Adrenal gland (tissue), 12 donors: ENCODE data around the gene MNX1. TPM values are rescaled to one million over a fixed set of nuclear protein-coding genes. Genes with fewer than 3 reads are reported as not detected.

Source experiments
- DNase-seq, 7 donors: peaks; one replicate each; pipeline ENCODE4 v3.0.0-alpha.2; 2019 to 2020
- H3K27ac ChIP-seq, 5 donors: fragments of 200-600 bp; sonication (generic) in 4 of 5; 1 replicate in 3 of 5; 2 replicates in 2 of 5; pipeline versions ENCODE4 v1.5.1 to v1.8.0; 2016 to 2020; ENCODE audit warnings: mild to moderate bottlenecking in 1 of 5
- H3K27me3 ChIP-seq: fragments of 200-600 bp; 2 replicates; pipeline ENCODE4 v1.8.0; 2021
- H3K36me3 ChIP-seq, 2 donors: fragments of 200-600 bp; replicated peaks in 1 of 2; 1 replicate in 1 of 2; 2 replicates in 1 of 2; pipeline versions ENCODE4 v1.5.1 to v1.8.0; 2018 to 2022
- H3K4me1 ChIP-seq, 2 donors: fragments of 200-600 bp; replicated peaks in 1 of 2; 1 replicate in 1 of 2; 2 replicates in 1 of 2; pipeline versions ENCODE4 v1.5.1 to v1.8.0; 2018 to 2021
- H3K4me3 ChIP-seq, 4 donors: fragments of 200-600 bp; sonication (generic) in 3 of 4; one replicate each; pipeline ENCODE4 v1.5.1; 2016 to 2018
- H3K9me3 ChIP-seq, 3 donors: fragments of 200-600 bp; sonication (generic) in 1 of 3; replicated peaks in 1 of 3; 1 replicate in 2 of 3; 2 replicates in 1 of 3; pipeline versions ENCODE4 v1.5.1 to v1.8.0; 2016 to 2021
- POLR2A ChIP-seq, 2 donors: fragments of 450-650 bp; IDR thresholded peaks; one replicate each; pipeline ENCODE4 v1.6.1; 2017; ENCODE audit warnings: antibody characterized with exemption in 2 of 2, mild to moderate bottlenecking in 2 of 2, moderate library complexity in 1 of 2
- WGBS, 4 donors: extraction: QIAGEN DNeasy Blood & Tissue Kit in 2 of 4; methylation state at CpG; one replicate each; pipeline versions ENCODE4 v1.1.5 to v1.1.7; 2013 to 2017; 5-methylcytosine and 5-hydroxymethylcytosine counted together
- intact Hi-C, 2 donors: fragments of 100-400 bp; cut with DNase I; formaldehyde crosslinking; loops; one replicate each; pipeline versions ENCODE4 v1.14.1 to v1.15.0; 2022 to 2023
- polyA plus RNA-seq, 3 donors: library from polyadenylated mRNA; stranded (reverse); fragments of 200-250 nt in 2 of 3; fragments of 350-450 nt in 1 of 3; fragmentation: Illumina TruSeq in 1 of 3; extraction: RNeasy Lipid Tissue Mini Kit (QIAGEN cat#74804) in 1 of 3; gene quantifications; one replicate each; pipeline ENCODE4 v1.2.3, GENCODE V29; 2013 to 2014
- total RNA-seq, 9 donors: library from RNA; depleted of rRNA in 4 of 9; stranded (reverse); fragments of >200 nt in 4 of 9; fragments of 120-200 nt in 1 of 9; fragmentation: NEBNext Ultra II Directional in 1 of 9; extraction: Animal tissue kit (Norgen Biotek cat#: 25700) in 1 of 9; gene quantifications; one replicate each; pipeline versions ENCODE4 v1.1.0 to v1.2.4, GENCODE V29; 2013 to 2023
- TF ChIP-seq, protein P1 (sequence below), 6 experiments: fragments of 450-650 bp in 4 of 6; fragments of 200-600 bp in 2 of 6; sonication (generic) in 1 of 6; IDR thresholded peaks; 1 replicate in 5 of 6; 2 replicates in 1 of 6; pipeline versions ENCODE4 v1.5.1 to v1.8.0; 2016 to 2021; ENCODE audit warnings: antibody characterized with exemption in 6 of 6, mild to moderate bottlenecking in 2 of 6, moderate library complexity in 1 of 6
- donor health status: healthy with polysubstance abuse.
- donor health status: Bipolar disorder and iron deficiency.
- donor health status: DM: yes; HTN: yes; CAD: no.
- donor health status: DM: no; HTN: no; CAD: no.
- donor health status: DM: no; HTN: no; CAD: no.
- donor health status: DM: yes; HTN: yes; CAD: no.

Gene MNX1
- total and polyA plus RNA-seq, 12 donors = 0.11 TPM; not detected in 10

DNA sequence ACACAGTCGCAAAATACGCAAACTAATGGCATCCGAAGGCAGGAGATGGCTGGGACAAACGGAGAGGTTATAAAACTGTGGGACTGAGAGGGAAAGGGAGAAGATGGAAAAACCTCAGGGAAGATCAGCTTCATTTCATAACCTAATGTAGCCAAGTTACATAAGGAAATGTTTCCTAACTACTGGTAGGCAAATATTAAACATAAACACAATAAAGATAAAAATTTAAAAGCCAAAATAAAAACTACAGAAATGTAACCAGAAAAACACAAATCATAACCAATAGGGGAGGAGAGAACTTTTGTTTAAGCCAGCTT, 13.1 kb upstream of the MNX1 start:
- Histone ChIP-seq H3K4me3 (no peak overlapping the region), H3K27ac (no peak overlapping the region), H3K9me3 (no peaks in the 10 kb centered on the region), H3K4me1 (peaks cover 6 to 11% of the 10 kb centered on the region in 2 donors), H3K36me3 (no peaks in the 10 kb centered on the region), H3K27me3 (peaks cover 78% of the 10 kb centered on the region)
- no peak for DNase-seq
- intact Hi-C loops = no loop called here
- TF ChIP-seq, protein P1, sequence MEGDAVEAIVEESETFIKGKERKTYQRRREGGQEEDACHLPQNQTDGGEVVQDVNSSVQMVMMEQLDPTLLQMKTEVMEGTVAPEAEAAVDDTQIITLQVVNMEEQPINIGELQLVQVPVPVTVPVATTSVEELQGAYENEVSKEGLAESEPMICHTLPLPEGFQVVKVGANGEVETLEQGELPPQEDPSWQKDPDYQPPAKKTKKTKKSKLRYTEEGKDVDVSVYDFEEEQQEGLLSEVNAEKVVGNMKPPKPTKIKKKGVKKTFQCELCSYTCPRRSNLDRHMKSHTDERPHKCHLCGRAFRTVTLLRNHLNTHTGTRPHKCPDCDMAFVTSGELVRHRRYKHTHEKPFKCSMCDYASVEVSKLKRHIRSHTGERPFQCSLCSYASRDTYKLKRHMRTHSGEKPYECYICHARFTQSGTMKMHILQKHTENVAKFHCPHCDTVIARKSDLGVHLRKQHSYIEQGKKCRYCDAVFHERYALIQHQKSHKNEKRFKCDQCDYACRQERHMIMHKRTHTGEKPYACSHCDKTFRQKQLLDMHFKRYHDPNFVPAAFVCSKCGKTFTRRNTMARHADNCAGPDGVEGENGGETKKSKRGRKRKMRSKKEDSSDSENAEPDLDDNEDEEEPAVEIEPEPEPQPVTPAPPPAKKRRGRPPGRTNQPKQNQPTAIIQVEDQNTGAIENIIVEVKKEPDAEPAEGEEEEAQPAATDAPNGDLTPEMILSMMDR (IDR thresholded peaks at IDR 0.05) = no peak
- no peak for TF ChIP-seq POLR2A (IDR thresholded peaks at IDR 0.05)
- 2 to 14% (median 9%) methylated on average over 4 of the region's 4 CpGs for WGBS, 4 donors

DNA sequence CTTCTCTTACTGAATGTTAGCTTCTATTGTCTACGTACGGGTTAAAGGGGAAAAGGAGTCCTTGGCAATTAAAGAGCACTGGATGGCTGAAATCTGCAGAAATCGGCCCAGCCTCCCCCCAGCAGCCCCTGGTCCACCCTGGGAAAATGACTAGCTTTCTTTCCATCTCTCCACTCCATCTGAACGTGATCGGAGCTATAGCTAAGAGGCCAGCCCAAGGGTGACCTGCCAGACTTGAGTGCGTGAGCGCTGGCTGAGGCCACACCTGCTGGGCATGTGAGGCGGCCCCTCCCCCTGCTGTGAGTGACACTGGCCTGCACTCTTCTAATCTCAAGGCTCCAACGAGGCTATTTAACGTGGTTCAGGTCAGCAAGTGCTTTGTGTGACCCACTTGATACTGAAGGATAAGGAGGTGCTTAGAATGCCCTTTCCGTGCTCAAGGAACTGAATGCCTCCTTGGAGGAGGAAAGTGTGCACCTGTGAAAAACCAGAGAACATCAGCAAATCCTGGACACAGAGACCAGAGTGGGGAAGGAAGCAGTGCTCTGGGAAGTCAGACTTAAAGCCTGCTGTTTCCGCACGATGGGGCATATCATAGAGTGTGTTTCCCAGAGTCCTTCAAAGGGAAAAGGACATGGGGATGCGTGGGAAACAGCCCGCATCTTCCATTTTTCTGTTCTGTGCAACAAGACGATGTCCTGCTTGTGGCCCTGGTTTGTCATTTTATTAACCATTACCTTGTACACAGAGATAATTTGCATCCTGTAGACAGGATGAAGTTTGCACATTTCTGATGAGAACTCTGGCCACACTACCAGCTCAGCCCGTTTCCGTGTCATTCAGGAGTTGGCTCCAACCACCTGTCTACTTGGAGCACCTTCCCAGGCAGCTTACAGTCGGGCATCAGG, 12.5 kb upstream of the MNX1 start:
- no peaks in the 10 kb centered on the region for H3K9me3 ChIP-seq
- H3K27me3 ChIP-seq = peaks cover 79% of the 10 kb centered on the region
- TF ChIP-seq, protein P1 (IDR thresholded peaks at IDR 0.05) = no peak
- H3K4me1 ChIP-seq = peaks cover 6 to 11% of the 10 kb centered on the region in 2 donors
- intact Hi-C loops = no loop called here
- WGBS, 4 donors = 18 to 20% (median 18%) methylated on average over 15 to 19 of the region's 19 CpGs
- H3K36me3 ChIP-seq = no peaks in the 10 kb centered on the region
- no peak overlapping the region for H3K27ac ChIP-seq
- no peak for DNase-seq
- H3K4me3 ChIP-seq = no peak overlapping the region

DNA sequence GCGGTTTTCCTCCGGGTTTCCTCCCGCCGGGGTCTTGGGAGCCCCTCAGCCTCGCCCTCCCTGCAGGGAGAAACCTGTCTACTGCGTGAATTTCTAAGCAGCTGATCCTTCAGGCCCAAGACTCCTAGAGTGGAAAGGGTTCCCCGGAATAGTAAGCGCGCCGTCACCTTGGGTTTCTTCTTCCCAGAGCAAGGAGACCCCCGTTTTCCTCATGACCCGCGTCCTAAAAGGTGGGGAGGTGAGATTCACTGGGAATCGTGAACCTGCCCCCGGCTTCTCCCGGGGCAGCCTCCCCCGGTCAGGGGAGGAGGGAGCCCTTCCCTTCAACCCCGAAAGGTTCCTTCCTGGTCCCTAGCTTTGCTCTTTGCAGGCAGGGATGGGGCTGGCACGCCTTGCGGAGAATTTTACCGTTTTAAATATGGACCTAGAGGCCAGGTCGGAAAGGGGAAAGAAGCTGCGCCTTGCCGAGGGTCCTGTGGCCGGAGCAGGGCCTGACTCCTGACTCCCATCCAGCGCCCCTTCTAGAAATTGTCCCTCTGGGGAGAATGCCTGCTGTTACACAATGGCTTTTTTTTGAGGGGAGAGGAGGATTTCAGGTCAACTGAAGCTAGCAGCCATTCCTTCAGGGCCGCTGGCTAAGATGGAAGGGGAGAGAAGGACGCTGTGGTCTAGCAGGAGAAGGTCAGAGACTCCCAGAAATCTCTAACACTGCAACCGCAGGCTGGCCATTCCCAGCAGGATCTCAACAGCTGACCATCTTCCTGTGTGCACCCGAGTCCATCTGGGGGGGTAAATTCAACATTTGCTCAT, 11.6 kb upstream of the MNX1 start:
- H3K4me1 ChIP-seq = peaks cover 6 to 11% of the 10 kb centered on the region in 2 donors
- intact Hi-C loops = no loop called here
- H3K27ac ChIP-seq = no peak overlapping the region
- no peaks in the 10 kb centered on the region for H3K36me3 ChIP-seq
- no peak for DNase-seq
- no peak for TF ChIP-seq POLR2A (IDR thresholded peaks at IDR 0.05)
- TF ChIP-seq, protein P1 (IDR thresholded peaks at IDR 0.05) = no peak
- no peak overlapping the region for H3K4me3 ChIP-seq
- no peaks in the 10 kb centered on the region for H3K9me3 ChIP-seq
- WGBS, 4 donors = 7 to 10% (median 9%) methylated on average over 21 to 30 of the region's 30 CpGs
- peaks cover 80% of the 10 kb centered on the region for H3K27me3 ChIP-seq

DNA sequence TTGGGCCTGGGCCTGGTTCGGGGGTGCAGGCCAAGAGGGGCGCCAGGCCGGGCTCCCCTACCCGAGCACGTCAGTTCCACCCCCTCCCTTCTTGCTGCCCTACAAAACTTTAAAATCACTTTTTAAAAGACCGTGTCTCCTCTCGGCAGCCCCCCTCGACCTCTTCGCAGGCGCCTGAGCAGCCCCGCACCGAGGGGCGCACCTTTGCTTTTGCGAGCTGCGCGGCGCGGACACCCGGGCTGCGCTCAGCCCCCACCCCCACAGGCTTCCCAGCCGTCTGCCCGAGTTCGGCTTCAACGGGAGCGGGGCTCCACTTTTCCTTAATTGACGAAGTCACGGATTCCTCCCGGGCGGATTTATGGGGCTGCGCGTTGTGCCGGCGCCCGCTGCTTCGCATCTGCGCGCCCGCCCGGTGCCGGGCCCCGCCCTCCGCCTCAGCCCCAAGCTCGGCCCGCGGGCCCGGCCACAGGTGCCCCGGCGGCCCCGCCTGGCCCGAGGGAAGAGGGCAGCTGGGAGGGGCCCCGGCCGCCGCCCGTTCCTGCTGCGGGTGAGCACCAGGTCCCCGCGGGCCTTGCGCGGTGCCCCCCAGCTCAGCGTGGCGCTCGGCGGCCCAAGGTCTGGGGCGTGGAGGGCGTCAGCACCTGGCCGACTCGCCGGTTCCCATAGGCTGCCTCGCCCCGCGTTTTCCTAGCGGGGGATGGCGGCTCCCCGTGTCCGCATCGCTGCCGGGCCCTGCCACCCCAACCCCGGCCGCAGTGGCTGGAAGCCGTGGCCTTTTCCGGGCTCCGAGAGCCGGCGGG, 10.8 kb upstream of the MNX1 start:
- Histone ChIP-seq H3K4me1 (peaks cover 6 to 11% of the 10 kb centered on the region in 2 donors), H3K27me3 (peaks cover 88% of the 10 kb centered on the region), H3K36me3 (no peaks in the 10 kb centered on the region), H3K27ac (no peak overlapping the region), H3K4me3 (no peak overlapping the region), H3K9me3 (no peaks in the 10 kb centered on the region)
- no peak for TF ChIP-seq POLR2A (IDR thresholded peaks at IDR 0.05)
- TF ChIP-seq, protein P1 (IDR thresholded peaks at IDR 0.05) = no peak
- intact Hi-C loops = no loop called here
- 2 to 3% (median 3%) methylated on average over 71 to 84 of the region's 84 CpGs; no CpG with 5 or more reads in 1 of the 4 donors for WGBS, 4 donors
- DNase-seq = no peak
